Measurements from ENCODE around the gene EPHA6.

EPHA6 gene

DNA sequence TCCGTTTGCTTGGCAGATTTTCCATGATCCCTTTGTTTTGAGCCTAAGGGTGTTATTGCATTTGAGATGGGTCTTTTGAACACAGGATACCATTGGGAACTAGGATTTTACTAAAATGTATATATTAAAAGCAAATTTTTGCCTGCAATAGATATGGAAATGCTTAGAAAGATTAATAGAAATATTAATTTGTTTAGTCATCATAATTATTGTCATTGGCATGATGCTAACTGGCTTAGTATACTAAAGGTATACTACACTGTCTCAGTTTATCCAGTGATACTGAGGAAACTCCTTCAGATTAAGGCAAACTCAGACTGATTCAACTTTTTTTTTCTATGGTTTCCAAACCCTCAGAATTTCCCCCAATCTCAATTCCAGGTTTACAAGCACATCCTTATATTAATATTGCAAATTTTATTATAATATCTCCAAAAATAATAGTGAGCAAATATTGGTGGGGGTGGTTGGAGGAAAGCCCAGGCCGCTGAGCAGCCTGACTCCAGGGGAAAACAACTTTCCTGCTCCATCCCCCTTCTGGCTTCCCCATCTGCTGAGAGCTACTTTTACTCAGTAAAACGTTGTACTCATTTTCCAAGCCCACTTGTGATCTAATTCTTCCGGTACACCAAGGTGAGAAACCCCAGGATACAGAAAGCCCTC, 291.7 kb downstream of the EPHA6 start:
- no peak overlapping the region for H3K4me3 ChIP-seq (ENCODE audit: low read depth, low read length)
- DNase-seq (ENCODE audit: low read depth): no peak
- TF ChIP-seq CTCF (conservative IDR thresholded peaks at IDR 0.05; ENCODE audit: low read depth, low read length): no peak

DNA sequence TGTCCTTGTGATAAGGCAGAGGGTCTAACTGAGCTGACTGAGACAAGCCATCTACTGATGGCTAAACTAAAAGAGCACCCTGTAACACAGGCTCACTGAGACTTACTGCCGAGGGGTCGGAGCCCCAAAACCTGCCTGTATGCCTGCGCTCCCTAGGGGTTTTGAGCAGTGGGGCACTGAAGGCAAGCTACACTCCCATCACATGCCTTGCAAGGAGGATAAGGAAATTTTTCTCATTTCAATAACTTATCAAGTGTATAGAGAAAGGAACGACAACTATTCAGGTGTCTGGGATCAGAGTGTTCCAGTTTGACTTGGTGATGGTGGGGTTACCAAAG, 292.2 kb downstream of the EPHA6 start:
- H3K4me3 ChIP-seq (ENCODE audit: low read depth, low read length): no peak overlapping the region
- DNase-seq (ENCODE audit: low read depth): no peak
- TF ChIP-seq CTCF (conservative IDR thresholded peaks at IDR 0.05; ENCODE audit: low read depth, low read length): no peak

GRCh38 chr3:97108136-97108535, 293.7 kb downstream of the EPHA6 start:
- H3K4me3 ChIP-seq (ENCODE audit: low read depth, low read length): no peak overlapping the region

GRCh38 chr3:97111244-97111643, 296.9 kb downstream of the EPHA6 start:
- no peak for DNase-seq (ENCODE audit: low read depth)
- H3K4me3 ChIP-seq (ENCODE audit: low read depth, low read length): no peak overlapping the region
- TF ChIP-seq CTCF (conservative IDR thresholded peaks at IDR 0.05; ENCODE audit: low read depth, low read length): no peak

More at GRCh38 chr3:97108136-97108535, 293.7 kb downstream of the EPHA6 start:
- DNase-seq (ENCODE audit: low read depth): no peak
- no peak for TF ChIP-seq CTCF (conservative IDR thresholded peaks at IDR 0.05; ENCODE audit: low read depth, low read length)

- TF ChIP-seq CTCF (conservative IDR thresholded peaks at IDR 0.05; ENCODE audit: low read depth, low read length): no peak
- DNase-seq (ENCODE audit: low read depth): no peak
- H3K4me3 ChIP-seq (ENCODE audit: low read depth, low read length): no peak overlapping the region
These were observed 307.0 kb downstream of the EPHA6 start for GRCh38 chr3:97121386-97121785.

DNA sequence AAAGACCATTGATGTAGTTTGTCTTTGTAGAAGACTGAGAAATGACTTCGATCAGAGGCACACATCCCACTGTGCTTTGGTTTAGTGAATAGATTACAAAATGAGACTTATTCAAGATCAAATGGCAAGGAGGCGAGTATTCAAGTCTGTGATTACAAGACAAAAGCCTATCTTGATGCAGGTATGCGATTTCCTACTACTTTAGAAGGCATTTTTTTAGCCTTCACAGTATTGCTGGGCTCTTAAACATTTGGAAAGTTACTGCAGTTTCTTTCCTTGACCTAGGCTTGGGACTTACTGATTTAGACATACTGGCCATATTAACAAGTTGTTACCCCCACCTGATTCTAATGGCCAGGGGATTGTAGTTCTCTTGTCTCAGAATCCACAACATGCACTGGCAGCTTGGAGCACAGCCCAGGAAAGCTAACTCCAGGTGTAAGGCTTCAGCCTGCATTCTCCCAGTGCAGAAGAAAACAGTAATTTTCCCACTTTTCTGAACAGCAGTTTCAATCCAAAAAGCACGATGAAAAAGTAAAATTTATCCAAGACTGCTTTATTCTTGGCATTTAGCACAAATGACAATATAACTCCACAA, 311.6 kb downstream of the EPHA6 start:
- TF ChIP-seq CTCF (conservative IDR thresholded peaks at IDR 0.05; ENCODE audit: low read depth, low read length): no peak
- DNase-seq (ENCODE audit: low read depth): no peak
- no peak overlapping the region for H3K4me3 ChIP-seq (ENCODE audit: low read depth, low read length)

- DNase-seq (ENCODE audit: low read depth): no peak
- H3K4me3 ChIP-seq (ENCODE audit: low read depth, low read length): no peak overlapping the region
- TF ChIP-seq CTCF (conservative IDR thresholded peaks at IDR 0.05; ENCODE audit: low read depth, low read length): no peak
These were observed 317.1 kb downstream of the EPHA6 start for GRCh38 chr3:97131476-97131875.
